ENCODE results near the gene USP13. TPM values are rescaled to one million over a fixed set of nuclear protein-coding genes. Genes with fewer than 3 reads are reported as not detected.

The USP13 gene
- total RNA-seq, 1 experiment from 2014 or later, result 22.7 TPM

DNA sequence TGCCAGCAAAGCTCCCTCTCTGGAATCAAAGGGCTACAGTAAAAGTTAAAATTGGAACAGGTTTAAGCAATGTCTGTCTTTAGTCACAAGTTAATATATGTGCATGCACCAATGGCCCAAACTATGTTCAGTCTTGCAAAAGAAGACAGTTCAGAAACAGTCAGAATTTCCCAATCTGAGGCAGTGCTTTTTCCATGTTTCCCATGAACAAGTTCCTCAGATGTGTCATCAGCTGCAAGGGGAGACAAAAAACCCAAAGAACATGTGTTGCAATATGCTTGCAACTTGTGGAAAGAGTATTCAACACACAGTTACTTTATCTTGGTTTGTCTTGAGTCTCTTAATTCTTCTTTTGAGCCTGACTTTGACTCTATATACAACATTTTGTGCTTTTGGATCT, 148.4 kb downstream of the USP13 start:
- H3K27ac ChIP-seq (ENCODE audit: low read depth, low read length), result no peak overlapping the region
- H2AFZ ChIP-seq (ENCODE audit: low read depth, low read length, poor library complexity, severe bottlenecking), result no peak overlapping the region
- DNase-seq (ENCODE audit: low read depth, low spot score) (no peak), ATAC-seq (no peak)
- no peaks in the 10 kb centered on the region for H3K79me2 ChIP-seq (ENCODE audit: insufficient read depth, low read length)
- no peak overlapping the region for H3K4me2 ChIP-seq (ENCODE audit: low read length)
- RAD21 ChIA-PET (ENCODE audit: low non-redundant PET in 1 of 2, low total read pairs in 2 of 2, uncharacterized antibody in 2 of 2, unreplicated experiment in 2 of 2), result no interaction called here
- H3K9me3 ChIP-seq (ENCODE audit: control insufficient read depth in 1 of 2, insufficient read depth in 1 of 2, low read depth in 1 of 2, low read length in 2 of 2), result no peaks in the 10 kb centered on the region
- no peaks in the 10 kb centered on the region for H4K20me1 ChIP-seq (ENCODE audit: insufficient read depth)
- H3K9ac ChIP-seq (ENCODE audit: low read length), result no peak overlapping the region
- H3K4me1 ChIP-seq (ENCODE audit: control insufficient read depth in 1 of 2, insufficient read depth in 2 of 2, low read length in 2 of 2), result no peaks in the 10 kb centered on the region
- BruUV-seq (replicated peaks), result no TSS peak
- no peaks in the 10 kb centered on the region for H3K27me3 ChIP-seq (ENCODE audit: insufficient read depth, low read length)
- CTCF ChIA-PET, result no interaction called here
- H3K36me3 ChIP-seq (ENCODE audit: control insufficient read depth in 1 of 2, insufficient read depth in 2 of 2, low read length in 2 of 2), result no peaks in the 10 kb centered on the region
- no peaks in the 10 kb centered on the region for H3K9me2 ChIP-seq (ENCODE audit: insufficient read depth)
- TF ChIP-seq CEBPB (IDR thresholded peaks at IDR 0.05; ENCODE audit: low read depth) (peak; percentile 22; the same call in 1 of the 2 replicates), SRF (IDR thresholded peaks at IDR 0.05; ENCODE audit: low read depth) (no peak), ATF3 (IDR thresholded peaks at IDR 0.05) (no peak), EZH2phosphoT487 (IDR thresholded peaks at IDR 0.05; ENCODE audit: borderline replicate concordance) (no peak)
- TF ChIP-seq, protein P1, sequence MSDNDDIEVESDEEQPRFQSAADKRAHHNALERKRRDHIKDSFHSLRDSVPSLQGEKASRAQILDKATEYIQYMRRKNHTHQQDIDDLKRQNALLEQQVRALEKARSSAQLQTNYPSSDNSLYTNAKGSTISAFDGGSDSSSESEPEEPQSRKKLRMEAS (IDR thresholded peaks at IDR 0.05), result no peak
- intact Hi-C loops (cut with micrococcal nuclease), result no loop called here
- POLR2A ChIA-PET, result no interaction called here
- H3K4me3 ChIP-seq (replicated peaks in 1 of 2; ENCODE audit: low read depth in 1 of 2, low read length in 2 of 2), result no peak overlapping the region

DNA sequence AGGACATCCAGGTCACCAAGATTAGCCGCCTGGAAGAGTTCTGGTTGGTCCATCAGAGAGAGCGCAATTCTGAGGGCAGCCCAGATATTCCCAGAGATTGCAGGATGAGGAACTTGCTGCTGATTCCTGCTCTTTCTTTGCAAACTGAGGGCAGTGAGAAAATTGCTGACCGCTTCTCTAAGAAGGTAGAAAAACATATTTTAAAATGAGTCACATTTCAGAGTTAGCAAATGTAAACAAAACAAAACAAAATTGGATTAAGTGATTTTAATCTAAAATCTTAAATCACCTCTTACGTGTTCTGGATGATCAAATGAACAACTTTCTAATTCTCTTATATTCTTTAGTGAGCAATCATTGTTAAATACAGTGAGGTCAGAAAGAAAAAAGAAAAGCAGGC, 149.0 kb downstream of the USP13 start:
- BruUV-seq (replicated peaks), result no TSS peak
- H3K27me3 ChIP-seq (ENCODE audit: insufficient read depth, low read length), result no peaks in the 10 kb centered on the region
- no peaks in the 10 kb centered on the region for H3K79me2 ChIP-seq (ENCODE audit: insufficient read depth, low read length)
- DNase-seq (ENCODE audit: low read depth, low spot score) (no peak), ATAC-seq (no peak)
- ChIA-PET POLR2A (no interaction called here), RAD21 (ENCODE audit: low non-redundant PET in 1 of 2, low total read pairs in 2 of 2, uncharacterized antibody in 2 of 2, unreplicated experiment in 2 of 2) (interaction anchor here in 1 of 2 experiments (0.7 kb wide), 1 partner anchor 284 kb away, joined by 6 read pairs; no protein-coding TSS in a partner anchor), CTCF (no interaction called here)
- H3K4me2 ChIP-seq (ENCODE audit: low read length), result no peak overlapping the region
- no peaks in the 10 kb centered on the region for H3K9me2 ChIP-seq (ENCODE audit: insufficient read depth)
- H3K27ac ChIP-seq (ENCODE audit: low read depth, low read length), result no peak overlapping the region
- no peaks in the 10 kb centered on the region for H3K36me3 ChIP-seq (ENCODE audit: control insufficient read depth in 1 of 2, insufficient read depth in 2 of 2, low read length in 2 of 2)
- no peak overlapping the region for H3K9ac ChIP-seq (ENCODE audit: low read length)
- no peak for TF ChIP-seq SRF (IDR thresholded peaks at IDR 0.05; ENCODE audit: low read depth)
- no peak for TF ChIP-seq TCF7L2 (IDR thresholded peaks at IDR 0.05; ENCODE audit: borderline replicate concordance, extremely low read depth, insufficient read depth, insufficient read length)
- no peak for TF ChIP-seq SP1 (IDR thresholded peaks at IDR 0.05; ENCODE audit: low read depth)
- TF ChIP-seq REST (IDR thresholded peaks at IDR 0.05; ENCODE audit: low read depth), result no peak
- H3K4me1 ChIP-seq (ENCODE audit: control insufficient read depth in 1 of 2, insufficient read depth in 2 of 2, low read length in 2 of 2), result no peaks in the 10 kb centered on the region
- intact Hi-C loops (cut with micrococcal nuclease), result no loop called here
- H4K20me1 ChIP-seq (ENCODE audit: insufficient read depth), result no peaks in the 10 kb centered on the region
- no peak overlapping the region for H3K4me3 ChIP-seq (replicated peaks in 1 of 2; ENCODE audit: low read depth in 1 of 2, low read length in 2 of 2)
- no peaks in the 10 kb centered on the region for H3K9me3 ChIP-seq (ENCODE audit: control insufficient read depth in 1 of 2, insufficient read depth in 1 of 2, low read depth in 1 of 2, low read length in 2 of 2)
- H2AFZ ChIP-seq (ENCODE audit: low read depth, low read length, poor library complexity, severe bottlenecking), result no peak overlapping the region

Measured in HCT116 (cell line).